T-helper 2 cell treated with Interferon-gamma antibody and Interleukin-4, amounts not matched to agents 5 μg/mL and 100 μg/mL, for 36 hours (primary cell): Measurements from ENCODE around the gene SNED1.

Experiments used
- DNase-seq: peaks from one replicate; pipeline ENCODE4 v3.0.0; 2021; ENCODE audit warnings: low spot score
- H3K27ac Mint-ChIP-seq: one replicate; pipeline ENCODE4 v1.8.0; 2021; ENCODE audit warnings: mild to moderate bottlenecking, mixed read lengths
- H3K27me3 Mint-ChIP-seq: one replicate; pipeline ENCODE4 v1.8.0; 2021; ENCODE audit warnings: low read depth, mixed read lengths
- H3K36me3 Mint-ChIP-seq: one replicate; pipeline ENCODE4 v1.8.0; 2021; ENCODE audit warnings: low read depth, mixed read lengths
- H3K4me1 Mint-ChIP-seq: one replicate; pipeline ENCODE4 v1.8.0; 2021; ENCODE audit warnings: low read depth, mixed read lengths
- H3K4me3 Mint-ChIP-seq: one replicate; pipeline ENCODE4 v1.8.0; 2022; ENCODE audit warnings: mild to moderate bottlenecking, moderate library complexity, mixed read lengths
- H3K9me3 Mint-ChIP-seq: one replicate; pipeline ENCODE4 v1.8.0; 2021; ENCODE audit warnings: mixed read lengths

SNED1 gene

DNA sequence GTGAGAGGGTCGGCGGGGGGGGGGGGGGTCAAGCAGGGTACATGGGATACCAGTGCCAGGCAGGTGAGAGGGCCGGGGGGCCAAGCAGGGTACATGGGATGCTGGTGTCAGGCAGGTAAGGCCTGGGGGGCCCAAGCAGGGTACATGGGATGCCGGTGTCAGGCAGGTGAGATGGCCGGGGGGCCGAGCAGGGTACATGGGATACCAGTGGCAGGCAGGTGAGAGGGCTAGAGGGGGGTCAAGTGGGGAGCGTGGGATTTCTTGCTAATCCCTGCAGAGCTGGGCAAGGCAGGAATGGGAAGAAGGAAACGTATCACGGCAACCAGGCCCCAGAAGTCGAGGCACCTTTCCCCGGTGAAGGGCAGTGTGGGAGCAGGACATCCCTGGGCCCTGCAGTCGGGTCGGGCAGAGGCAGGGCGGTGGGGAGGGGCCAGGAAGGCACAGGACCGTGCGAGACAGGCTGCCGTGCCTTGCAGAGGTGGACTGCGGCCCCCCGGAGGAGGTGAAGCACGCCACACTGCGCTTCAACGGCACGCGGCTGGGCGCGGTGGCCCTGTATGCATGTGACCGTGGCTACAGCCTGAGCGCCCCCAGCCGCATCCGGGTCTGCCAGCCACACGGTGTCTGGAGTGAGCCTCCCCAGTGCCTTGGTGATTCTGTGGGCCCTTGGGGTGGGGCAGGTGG lies 54.4 kb downstream of the SNED1 start:
- Mint-ChIP-seq H3K36me3 (no peaks in the 10 kb centered on the region), H3K27ac (no peak overlapping the region), H3K9me3 (no peaks in the 10 kb centered on the region), H3K4me1 (peaks cover 2% of the 10 kb centered on the region), H3K4me3 (no peak overlapping the region), H3K27me3 (no peaks in the 10 kb centered on the region)
- DNase-seq = no peak

DNA sequence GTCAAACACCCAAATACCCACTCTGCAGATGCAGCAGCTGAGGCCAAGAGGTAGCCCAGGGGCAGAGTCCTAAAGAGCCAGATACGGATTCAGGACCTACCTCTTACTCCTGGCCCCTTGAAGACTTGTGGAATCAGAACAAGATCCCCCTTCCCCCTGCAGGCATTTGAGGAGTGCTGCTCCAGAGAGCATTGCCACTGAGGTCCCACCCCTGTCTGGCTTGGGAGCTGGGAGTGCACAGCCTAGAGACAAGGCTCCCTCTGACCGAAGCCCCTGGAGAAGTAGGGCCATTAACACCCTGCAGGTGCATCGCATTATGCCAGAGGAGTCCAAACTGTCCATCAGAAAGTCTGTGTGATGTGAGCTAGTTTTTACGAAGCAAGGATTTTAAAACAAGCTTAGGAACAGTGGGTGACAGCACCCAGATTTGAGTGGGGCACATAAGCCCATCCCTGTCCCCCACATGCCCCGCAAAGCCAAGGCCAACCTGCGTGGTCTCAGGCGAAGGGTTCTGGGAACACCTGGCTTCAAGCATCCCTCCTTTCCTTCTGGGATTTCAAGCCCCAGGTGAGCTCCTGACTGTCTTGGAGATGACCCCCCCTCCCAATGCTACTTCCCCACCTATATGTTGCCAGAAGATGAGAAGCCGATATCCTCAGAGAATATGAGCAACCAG lies 55.3 kb downstream of the SNED1 start:
- Mint-ChIP-seq H3K9me3 (no peaks in the 10 kb centered on the region), H3K4me1 (peaks cover 3% of the 10 kb centered on the region), H3K36me3 (no peaks in the 10 kb centered on the region), H3K4me3 (no peak overlapping the region), H3K27ac (no peak overlapping the region), H3K27me3 (no peaks in the 10 kb centered on the region)
- no peak for DNase-seq

DNA sequence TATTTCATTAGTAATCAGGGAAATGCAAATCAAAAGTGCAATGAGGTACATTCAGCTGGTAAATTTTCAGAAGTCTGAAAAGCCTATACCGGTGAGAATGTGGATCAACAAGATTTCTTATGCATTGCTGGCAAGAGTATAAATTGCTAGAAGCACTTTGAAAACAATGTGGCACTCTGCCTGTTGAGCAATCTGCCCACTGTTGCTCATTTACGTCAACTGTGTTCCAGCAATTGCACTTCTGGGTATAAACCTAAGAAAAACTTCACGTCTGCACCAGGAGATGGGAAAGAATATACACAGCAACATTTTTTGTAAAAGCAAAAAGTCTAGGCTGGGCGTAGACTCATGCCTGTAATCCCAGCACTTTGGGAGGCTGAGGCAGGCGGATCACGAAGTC lies 62.9 kb downstream of the SNED1 start:
- no peak for DNase-seq
- H3K4me3 Mint-ChIP-seq = no peak overlapping the region
- no peaks in the 10 kb centered on the region for H3K36me3 Mint-ChIP-seq
- H3K27ac Mint-ChIP-seq = no peak overlapping the region
- no peaks in the 10 kb centered on the region for H3K27me3 Mint-ChIP-seq
- H3K4me1 Mint-ChIP-seq = peaks cover 3% of the 10 kb centered on the region
- H3K9me3 Mint-ChIP-seq = no peaks in the 10 kb centered on the region

DNA sequence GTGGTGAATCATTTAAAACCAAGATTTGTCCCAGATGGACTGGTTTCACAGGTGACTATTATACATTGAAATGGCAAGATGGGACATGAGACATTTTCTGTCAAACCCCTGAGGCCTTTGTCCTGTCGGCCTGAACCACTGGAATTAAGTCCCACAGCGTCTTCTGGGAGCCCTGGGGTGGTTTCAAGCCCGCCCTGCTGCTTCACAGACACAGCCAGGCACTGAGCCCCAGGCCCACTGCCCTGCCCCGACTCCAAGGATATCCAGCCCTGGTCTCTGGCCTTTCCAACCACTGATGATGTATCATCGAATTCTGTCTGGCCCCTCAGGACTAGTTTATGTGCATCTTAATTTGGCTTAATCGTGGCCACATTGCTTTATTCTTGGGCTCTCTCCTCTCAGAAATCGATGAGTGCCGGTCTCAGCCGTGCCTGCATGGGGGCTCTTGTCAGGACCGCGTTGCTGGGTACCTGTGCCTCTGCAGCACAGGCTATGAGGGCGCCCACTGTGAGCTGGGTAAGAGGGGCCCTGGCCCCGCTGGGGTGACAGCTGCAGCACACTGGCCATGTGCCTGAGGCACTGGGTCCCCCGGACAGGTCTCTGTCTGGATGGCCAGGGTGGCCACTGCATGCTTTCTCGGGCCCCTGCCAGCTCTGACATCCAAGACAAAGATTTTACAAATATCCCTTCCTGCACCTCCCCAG lies 64.1 kb downstream of the SNED1 start:
- Mint-ChIP-seq H3K9me3 (no peaks in the 10 kb centered on the region), H3K36me3 (no peaks in the 10 kb centered on the region), H3K27me3 (no peaks in the 10 kb centered on the region), H3K4me1 (peaks cover 3% of the 10 kb centered on the region), H3K4me3 (no peak overlapping the region), H3K27ac (no peak overlapping the region)
- DNase-seq = no peak

DNA sequence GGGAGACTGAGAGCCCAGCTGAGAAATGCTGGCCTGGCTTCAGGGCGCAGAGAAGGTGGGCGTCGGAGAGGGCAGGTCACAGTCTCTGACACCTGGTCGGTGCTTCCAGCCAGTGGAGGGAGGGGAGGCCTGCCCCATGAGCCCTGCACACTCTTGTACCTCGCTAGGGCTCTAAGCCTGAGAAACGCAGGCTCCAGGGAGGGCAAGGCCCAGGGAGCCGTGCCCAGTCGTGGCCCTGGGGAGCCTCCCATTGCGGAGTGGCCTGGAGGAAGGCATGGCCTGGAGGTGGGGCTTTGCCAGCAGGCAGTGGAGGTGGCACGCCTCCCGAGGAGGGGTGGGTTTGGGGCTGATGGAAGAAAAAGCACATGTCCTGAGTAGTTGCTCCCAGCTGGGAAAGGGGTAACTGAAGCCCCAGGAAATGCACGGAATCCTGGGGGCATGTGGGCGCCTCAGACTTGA lies 64.7 kb downstream of the SNED1 start:
- DNase-seq = no peak
- no peaks in the 10 kb centered on the region for H3K4me1 Mint-ChIP-seq
- H3K27ac Mint-ChIP-seq = no peak overlapping the region
- H3K9me3 Mint-ChIP-seq = no peaks in the 10 kb centered on the region
- H3K4me3 Mint-ChIP-seq = no peak overlapping the region
- no peaks in the 10 kb centered on the region for H3K27me3 Mint-ChIP-seq
- H3K36me3 Mint-ChIP-seq = no peaks in the 10 kb centered on the region

DNA sequence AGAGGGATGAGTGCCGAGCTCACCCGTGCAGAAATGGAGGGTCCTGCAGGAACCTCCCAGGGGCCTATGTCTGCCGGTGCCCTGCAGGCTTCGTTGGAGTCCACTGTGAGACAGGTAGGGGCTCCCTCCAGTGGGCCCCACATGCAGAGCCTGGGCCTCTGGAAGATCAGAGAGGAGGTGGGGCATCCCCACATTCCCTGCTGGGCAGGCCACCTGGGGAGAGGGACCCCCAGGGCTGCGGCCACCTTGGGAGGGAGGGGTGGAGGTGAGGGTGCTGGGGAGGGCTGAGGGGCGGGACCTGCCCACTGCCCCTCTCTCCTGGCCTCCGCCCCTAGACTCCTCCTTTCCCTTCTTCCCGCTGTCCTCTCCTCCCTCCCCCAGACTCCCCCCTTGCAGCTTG lies 65.2 kb downstream of the SNED1 start:
- no peak for DNase-seq
- H3K36me3 Mint-ChIP-seq = no peaks in the 10 kb centered on the region
- H3K4me3 Mint-ChIP-seq = no peak overlapping the region
- no peak overlapping the region for H3K27ac Mint-ChIP-seq
- H3K27me3 Mint-ChIP-seq = no peaks in the 10 kb centered on the region
- H3K9me3 Mint-ChIP-seq = no peaks in the 10 kb centered on the region
- H3K4me1 Mint-ChIP-seq = no peaks in the 10 kb centered on the region

DNA sequence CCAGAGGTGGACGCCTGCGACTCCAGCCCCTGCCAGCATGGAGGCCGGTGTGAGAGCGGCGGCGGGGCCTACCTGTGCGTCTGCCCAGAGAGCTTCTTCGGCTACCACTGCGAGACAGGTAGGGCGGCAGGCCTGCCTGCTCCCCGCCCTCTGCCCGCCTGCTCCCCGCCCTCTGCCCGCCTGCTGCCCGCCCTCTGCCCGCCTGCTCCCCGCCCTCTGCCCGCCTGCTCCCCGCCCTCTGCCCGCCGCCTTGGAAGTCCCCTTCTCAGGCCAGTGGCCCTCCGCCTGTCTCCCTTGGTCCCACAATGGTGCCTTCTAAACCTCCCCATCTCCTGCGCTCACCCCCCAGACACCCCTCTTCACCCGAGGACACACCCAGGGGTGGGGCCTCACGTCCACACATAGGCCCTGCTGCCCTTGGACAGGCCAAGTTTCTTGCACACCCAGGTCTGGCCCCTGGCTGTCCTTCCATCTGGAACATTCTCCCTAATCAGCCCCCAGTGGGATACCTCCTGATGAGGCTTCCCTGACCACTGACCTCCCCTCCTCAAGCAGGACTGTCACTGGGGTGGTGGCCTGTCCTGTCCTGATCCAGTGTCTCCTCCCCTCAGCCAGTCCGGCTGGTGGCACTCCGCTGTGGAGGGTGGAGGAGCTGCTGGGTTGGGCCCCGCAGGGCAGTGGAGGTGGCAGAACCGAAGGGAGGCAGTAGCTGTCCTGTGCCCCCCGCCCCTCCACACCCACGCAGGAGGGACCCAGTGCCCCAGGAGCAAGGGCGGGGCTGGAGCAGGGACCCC lies 65.8 kb downstream of the SNED1 start:
- Mint-ChIP-seq H3K36me3 (no peaks in the 10 kb centered on the region), H3K27me3 (no peaks in the 10 kb centered on the region), H3K27ac (no peak overlapping the region), H3K4me3 (peak overlapping the region; percentile 43), H3K9me3 (no peaks in the 10 kb centered on the region), H3K4me1 (no peaks in the 10 kb centered on the region)
- DNase-seq = peak; percentile 12

DNA sequence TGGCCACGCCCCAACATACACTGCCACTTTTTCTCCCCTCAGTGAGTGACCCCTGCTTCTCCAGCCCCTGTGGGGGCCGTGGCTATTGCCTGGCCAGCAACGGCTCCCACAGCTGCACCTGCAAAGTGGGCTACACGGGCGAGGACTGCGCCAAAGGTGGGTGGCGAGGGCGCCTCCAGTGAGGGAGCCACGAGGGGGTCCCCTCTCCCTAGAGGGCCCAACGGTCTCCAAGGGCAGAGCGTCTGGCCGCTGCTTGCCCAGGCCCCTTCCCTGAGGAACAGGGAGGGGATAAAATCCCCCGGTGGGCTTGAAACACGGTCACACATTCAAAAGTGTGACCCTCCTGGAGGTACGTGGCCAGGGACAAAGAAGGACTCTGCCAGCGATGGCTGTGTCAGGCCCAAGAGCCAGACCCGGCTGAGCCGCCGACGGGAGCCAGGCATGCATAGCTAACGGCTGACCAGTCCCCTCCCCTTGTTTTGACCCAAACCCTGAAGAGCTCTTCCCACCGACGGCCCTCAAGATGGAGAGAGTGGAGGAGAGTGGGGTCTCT lies 66.5 kb downstream of the SNED1 start:
- Mint-ChIP-seq H3K27ac (no peak overlapping the region), H3K36me3 (no peaks in the 10 kb centered on the region), H3K4me1 (no peaks in the 10 kb centered on the region), H3K27me3 (no peaks in the 10 kb centered on the region), H3K9me3 (no peaks in the 10 kb centered on the region), H3K4me3 (no peak overlapping the region)
- DNase-seq = no peak

DNA sequence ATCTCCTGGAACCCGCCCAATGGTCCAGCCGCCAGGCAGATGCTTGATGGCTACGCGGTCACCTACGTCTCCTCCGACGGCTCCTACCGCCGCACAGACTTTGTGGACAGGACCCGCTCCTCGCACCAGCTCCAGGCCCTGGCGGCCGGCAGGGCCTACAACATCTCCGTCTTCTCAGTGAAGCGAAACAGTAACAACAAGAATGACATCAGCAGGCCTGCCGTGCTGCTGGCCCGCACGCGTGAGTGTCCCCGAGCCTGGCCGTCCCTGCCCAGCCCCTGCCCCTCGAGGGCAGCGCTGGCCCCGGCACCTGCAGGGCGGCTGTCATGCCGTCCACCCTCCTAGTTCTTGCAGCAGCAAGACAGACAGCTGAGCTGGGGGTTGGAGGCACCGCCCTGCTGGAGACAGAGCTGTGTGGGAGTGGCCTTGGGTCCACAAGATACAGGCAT lies 67.0 kb downstream of the SNED1 start:
- H3K4me3 Mint-ChIP-seq = no peak overlapping the region
- DNase-seq = no peak
- H3K36me3 Mint-ChIP-seq = no peaks in the 10 kb centered on the region
- H3K27ac Mint-ChIP-seq = no peak overlapping the region
- H3K27me3 Mint-ChIP-seq = no peaks in the 10 kb centered on the region
- no peaks in the 10 kb centered on the region for H3K4me1 Mint-ChIP-seq
- no peaks in the 10 kb centered on the region for H3K9me3 Mint-ChIP-seq

DNA sequence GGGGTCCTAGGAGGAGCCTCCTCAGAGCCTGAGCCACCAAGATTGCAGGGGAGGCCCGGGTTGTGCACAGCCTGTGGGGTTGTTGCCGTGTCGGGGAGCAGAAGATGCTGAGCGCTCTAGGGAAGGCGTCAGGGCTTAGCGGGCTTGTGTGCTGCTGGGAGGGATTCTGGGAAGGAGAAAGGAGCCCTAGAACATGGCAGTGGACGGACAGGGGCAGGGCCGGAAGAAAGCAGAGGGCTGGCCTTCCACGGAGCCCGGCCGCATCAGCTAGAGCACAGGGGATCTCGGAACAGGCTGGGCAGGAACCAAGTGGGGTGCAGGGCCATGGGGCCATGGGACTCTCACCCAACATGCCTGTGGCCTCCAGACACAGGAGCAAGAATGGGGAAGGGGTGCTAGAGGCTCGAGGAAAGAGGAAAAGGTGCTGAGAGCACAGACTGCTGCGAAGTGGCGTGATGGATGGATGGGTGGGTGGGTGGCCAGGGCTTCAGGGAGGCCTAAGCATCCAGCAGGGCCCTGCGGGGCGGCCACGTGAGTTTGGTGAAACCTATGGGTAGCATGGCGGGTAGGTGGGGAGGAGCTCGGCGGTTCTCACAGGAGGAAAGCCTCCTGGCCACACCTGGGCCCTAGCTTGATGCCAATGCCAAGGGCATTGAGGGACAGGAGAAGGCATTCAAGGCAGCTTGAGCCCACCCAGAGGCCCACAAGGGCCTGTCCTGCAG lies 67.9 kb downstream of the SNED1 start:
- H3K27ac Mint-ChIP-seq = no peak overlapping the region
- H3K27me3 Mint-ChIP-seq = no peaks in the 10 kb centered on the region
- H3K4me3 Mint-ChIP-seq = no peak overlapping the region
- no peaks in the 10 kb centered on the region for H3K9me3 Mint-ChIP-seq
- no peaks in the 10 kb centered on the region for H3K36me3 Mint-ChIP-seq
- no peak for DNase-seq
- no peaks in the 10 kb centered on the region for H3K4me1 Mint-ChIP-seq

DNA sequence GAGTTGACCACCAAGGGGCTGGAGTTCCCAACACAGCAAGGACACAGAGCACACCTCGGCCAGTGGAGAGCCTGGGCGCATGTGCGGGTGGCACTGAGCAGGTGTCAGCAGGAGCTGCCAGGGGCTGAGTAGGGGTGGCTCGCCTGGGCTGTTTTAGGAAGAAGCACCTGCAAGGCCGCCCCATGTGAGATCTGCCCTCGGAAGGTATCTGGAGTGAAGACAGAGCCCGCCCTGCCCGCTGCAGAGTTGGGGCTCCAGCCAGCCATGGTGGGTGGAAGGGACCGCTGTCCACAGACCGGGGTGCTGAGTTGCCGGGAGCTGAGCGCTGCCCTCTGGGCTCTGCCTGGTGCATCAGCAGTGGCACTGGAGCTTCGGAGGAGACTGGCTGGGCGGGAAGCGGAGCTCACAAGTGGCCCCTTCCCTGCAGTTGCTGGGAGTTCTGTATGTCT lies 68.5 kb downstream of the SNED1 start:
- Mint-ChIP-seq H3K36me3 (no peaks in the 10 kb centered on the region), H3K27me3 (no peaks in the 10 kb centered on the region), H3K27ac (no peak overlapping the region), H3K9me3 (no peaks in the 10 kb centered on the region), H3K4me3 (no peak overlapping the region), H3K4me1 (no peaks in the 10 kb centered on the region)
- no peak for DNase-seq

DNA sequence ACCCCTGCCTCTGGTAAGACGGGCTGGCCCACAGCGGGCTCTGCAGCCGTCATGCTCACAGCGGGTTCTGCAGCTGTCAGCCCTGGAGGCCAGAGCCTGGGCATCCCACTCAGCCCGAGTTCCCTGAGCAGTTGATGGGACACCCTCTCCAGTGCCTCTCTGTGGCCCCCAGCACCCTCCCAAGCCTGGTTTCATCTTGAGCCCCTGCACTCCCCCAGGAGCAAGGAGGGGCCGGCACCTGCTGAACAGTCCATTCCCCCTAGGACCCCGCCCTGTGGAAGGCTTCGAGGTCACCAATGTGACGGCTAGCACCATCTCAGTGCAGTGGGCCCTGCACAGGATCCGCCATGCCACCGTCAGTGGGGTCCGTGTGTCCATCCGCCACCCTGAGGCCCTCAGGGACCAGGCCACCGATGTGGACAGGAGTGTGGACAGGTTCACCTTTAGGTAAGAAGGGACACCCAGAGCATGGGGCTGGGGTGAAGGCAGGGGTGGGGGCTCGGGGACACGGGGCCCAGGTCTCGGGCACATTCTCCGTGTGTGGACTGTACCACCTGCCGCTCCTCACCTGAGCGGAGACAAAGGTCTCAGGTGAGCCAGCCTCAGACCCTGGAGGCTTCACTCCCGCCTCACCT lies 69.2 kb downstream of the SNED1 start:
- Mint-ChIP-seq H3K9me3 (no peaks in the 10 kb centered on the region), H3K36me3 (no peaks in the 10 kb centered on the region), H3K27me3 (no peaks in the 10 kb centered on the region), H3K4me3 (no peak overlapping the region), H3K27ac (no peak overlapping the region), H3K4me1 (no peaks in the 10 kb centered on the region)
- no peak for DNase-seq
